Measurements from ENCODE around the gene S100P.
A peak's percentile ranks its signal among the peaks of the same experiment; 100 is the strongest.

S100P gene

DNA sequence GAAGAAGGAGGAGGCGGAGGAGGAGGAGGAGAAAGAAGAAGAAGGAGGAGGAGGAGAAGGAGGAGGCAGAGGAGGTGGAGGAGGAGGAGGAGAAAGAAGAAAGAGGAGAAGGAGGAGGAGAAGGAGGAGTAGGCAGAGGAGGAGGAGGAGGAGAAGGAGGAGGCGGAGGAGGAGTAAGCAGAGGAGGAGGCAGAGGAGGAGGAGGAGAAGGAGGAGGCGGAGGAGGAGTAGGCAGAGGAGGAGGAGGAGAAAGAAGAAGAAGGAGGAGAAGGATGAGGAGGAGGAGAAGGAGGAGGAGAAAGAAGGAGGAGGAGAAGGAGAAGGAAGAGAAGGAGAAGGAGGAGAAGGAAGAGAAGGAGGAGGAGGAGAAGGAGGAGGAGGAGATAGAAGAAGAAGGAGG lies 33.2 kb upstream of the S100P start:
- Histone ChIP-seq H3K27me3 (ENCODE audit: insufficient read depth, low read depth, severe bottlenecking) (peaks cover 8% of the 10 kb centered on the region), H3K36me3 (no peaks in the 10 kb centered on the region), H3K27ac (no peak overlapping the region), H3K9me3 (ENCODE audit: severe bottlenecking) (no peaks in the 10 kb centered on the region), H3K4me3 (ENCODE audit: low read depth, low read length) (no peak overlapping the region)
- TF ChIP-seq, protein P1, sequence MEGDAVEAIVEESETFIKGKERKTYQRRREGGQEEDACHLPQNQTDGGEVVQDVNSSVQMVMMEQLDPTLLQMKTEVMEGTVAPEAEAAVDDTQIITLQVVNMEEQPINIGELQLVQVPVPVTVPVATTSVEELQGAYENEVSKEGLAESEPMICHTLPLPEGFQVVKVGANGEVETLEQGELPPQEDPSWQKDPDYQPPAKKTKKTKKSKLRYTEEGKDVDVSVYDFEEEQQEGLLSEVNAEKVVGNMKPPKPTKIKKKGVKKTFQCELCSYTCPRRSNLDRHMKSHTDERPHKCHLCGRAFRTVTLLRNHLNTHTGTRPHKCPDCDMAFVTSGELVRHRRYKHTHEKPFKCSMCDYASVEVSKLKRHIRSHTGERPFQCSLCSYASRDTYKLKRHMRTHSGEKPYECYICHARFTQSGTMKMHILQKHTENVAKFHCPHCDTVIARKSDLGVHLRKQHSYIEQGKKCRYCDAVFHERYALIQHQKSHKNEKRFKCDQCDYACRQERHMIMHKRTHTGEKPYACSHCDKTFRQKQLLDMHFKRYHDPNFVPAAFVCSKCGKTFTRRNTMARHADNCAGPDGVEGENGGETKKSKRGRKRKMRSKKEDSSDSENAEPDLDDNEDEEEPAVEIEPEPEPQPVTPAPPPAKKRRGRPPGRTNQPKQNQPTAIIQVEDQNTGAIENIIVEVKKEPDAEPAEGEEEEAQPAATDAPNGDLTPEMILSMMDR (IDR thresholded peaks at IDR 0.05; ENCODE audit: low read depth, low read length): no peak
- no peak for DNase-seq

DNA sequence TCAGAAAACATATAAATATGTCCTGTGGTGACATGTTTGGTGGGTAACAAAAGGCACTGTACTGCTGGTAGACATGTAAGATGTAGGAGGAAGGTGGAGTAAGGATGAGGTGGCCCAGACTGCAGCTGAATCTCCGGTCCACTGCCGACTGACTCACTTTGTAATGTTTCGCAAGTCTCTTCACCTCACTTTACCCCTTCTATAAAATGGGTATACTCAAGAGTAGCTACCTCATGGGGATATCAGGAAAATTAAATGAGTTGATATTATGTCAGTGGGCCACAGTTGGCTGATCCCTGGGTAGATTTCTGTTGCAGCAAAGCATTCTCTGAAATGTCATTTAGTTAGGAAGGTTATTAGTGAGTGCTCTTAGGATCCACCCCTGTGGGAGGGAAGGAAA lies 31.1 kb upstream of the S100P start:
- H3K4me3 ChIP-seq (ENCODE audit: low read depth, low read length): no peak overlapping the region
- H3K9me3 ChIP-seq (ENCODE audit: severe bottlenecking): no peaks in the 10 kb centered on the region
- H3K27me3 ChIP-seq (ENCODE audit: insufficient read depth, low read depth, severe bottlenecking): peaks cover 8% of the 10 kb centered on the region
- H3K27ac ChIP-seq: no peak overlapping the region
- no peak for DNase-seq
- TF ChIP-seq, protein P1 (IDR thresholded peaks at IDR 0.05; ENCODE audit: low read depth, low read length): no peak
- no peaks in the 10 kb centered on the region for H3K36me3 ChIP-seq

DNA sequence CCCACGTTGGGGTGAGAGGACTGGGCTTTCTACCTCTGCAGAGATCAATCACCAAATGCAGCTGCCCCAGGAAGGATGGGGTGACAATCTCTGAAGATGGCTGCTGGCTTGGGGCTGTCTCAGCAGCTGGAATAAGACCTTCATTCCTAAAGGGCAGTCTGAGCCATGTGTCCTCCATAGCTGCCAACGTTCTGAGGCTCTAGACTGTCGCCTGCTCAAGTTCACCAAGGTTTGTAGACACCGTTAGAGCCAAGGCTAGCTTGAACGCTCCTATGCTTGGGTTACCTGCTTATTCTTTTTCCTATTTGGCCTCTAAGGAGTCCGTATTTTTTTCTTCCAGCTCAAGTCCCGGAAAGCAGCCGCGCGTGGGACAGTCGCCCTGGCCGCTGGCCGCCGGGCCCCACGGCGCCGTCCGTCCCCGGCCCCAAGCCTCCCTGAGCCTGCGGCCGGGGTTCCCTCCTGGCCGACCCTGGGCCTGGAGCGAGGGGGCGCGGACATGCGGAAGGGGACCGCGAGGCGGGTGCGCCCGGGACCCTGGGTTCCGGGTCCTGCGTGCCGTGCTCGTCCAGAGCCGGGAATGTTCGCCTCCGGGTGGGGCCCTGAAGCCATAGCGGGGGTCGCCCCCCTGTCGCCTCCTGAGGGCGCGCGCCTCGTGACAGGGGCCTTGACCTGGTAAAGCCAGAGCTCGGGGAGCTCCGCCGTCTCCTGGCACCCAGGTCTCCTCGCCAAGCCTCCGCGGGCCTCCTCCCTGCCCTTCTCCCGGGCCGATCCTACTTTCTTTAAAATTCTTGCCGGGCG lies 29.9 kb upstream of the S100P start:
- Histone ChIP-seq H3K27me3 (ENCODE audit: insufficient read depth, low read depth, severe bottlenecking) (peaks cover 8% of the 10 kb centered on the region), H3K36me3 (no peaks in the 10 kb centered on the region), H3K9me3 (ENCODE audit: severe bottlenecking) (no peaks in the 10 kb centered on the region), H3K4me3 (ENCODE audit: low read depth, low read length) (peak overlapping the region; percentile 26), H3K27ac (no peak overlapping the region)
- TF ChIP-seq, protein P1 (IDR thresholded peaks at IDR 0.05; ENCODE audit: low read depth, low read length): no peak
- no peak for DNase-seq

DNA sequence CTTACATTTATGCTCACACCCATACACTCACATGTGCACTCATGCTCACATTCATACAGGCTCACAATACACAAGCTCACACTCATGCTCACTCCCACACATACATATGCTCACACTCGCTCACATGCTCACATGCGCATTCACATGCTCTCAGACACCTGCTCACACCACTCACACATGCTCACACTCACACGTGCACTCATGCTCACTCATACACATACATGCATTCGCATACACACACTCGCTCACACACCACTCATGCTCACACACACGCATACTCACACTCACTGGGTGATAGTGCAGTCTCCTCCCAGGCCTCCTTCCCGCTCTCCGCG lies 28.4 kb upstream of the S100P start:
- Histone ChIP-seq H3K36me3 (no peaks in the 10 kb centered on the region), H3K4me3 (ENCODE audit: low read depth, low read length) (no peak overlapping the region), H3K9me3 (ENCODE audit: severe bottlenecking) (no peaks in the 10 kb centered on the region), H3K27me3 (ENCODE audit: insufficient read depth, low read depth, severe bottlenecking) (peaks cover 8% of the 10 kb centered on the region), H3K27ac (no peak overlapping the region)
- TF ChIP-seq, protein P1 (IDR thresholded peaks at IDR 0.05; ENCODE audit: low read depth, low read length): no peak
- no peak for DNase-seq

DNA sequence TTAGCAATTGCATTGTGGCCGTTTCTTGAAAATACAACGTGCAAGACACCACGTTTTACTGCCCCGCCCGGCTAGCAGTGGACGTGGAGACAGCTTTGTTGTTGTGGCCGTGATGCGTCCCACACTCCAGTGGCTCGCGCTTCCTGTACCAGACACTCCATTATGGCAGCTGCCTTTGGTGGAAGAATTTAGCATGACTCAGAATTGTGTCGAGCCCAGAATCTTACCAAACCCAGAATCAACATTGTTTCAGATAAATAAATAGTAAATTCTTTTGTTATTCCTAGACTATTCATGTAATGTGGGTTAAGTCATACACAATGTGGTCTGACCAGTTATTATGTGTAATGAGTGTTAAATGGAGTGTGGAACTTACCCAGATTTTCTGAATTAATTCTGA lies 25.3 kb upstream of the S100P start:
- no peak overlapping the region for H3K27ac ChIP-seq
- H3K36me3 ChIP-seq: peaks cover 4% of the 10 kb centered on the region; the same call in 1 of the 2 replicates
- H3K9me3 ChIP-seq (ENCODE audit: severe bottlenecking): peaks cover 2% of the 10 kb centered on the region
- no peak for DNase-seq
- TF ChIP-seq, protein P1 (IDR thresholded peaks at IDR 0.05; ENCODE audit: low read depth, low read length): no peak
- no peak overlapping the region for H3K4me3 ChIP-seq (ENCODE audit: low read depth, low read length)
- peaks cover 8% of the 10 kb centered on the region for H3K27me3 ChIP-seq (ENCODE audit: insufficient read depth, low read depth, severe bottlenecking)

DNA sequence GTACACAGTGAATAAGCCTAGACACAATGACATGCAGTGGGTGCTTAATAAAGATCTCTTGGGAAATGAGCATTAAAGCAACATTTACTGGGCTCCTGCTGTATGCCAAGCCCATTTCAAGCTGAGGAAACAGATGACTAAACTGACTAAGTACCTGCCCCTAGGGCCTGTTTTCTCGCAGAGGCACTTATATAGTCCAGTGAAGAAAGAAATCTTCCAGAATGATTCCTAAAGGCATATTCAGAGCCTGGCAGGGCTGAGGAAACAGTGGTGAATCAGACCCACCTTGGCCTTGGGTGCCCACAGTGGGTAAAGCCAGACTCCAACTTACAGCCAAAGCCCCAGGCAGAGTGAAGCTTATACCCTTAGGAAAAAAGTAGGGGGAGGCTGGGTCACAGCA lies 22.0 kb upstream of the S100P start:
- TF ChIP-seq, protein P1 (IDR thresholded peaks at IDR 0.05; ENCODE audit: low read depth, low read length): no peak
- DNase-seq: no peak
- H3K4me3 ChIP-seq (ENCODE audit: low read depth, low read length): no peak overlapping the region
- H3K27me3 ChIP-seq (ENCODE audit: insufficient read depth, low read depth, severe bottlenecking): no peaks in the 10 kb centered on the region
- H3K9me3 ChIP-seq (ENCODE audit: severe bottlenecking): peaks cover 2% of the 10 kb centered on the region
- H3K27ac ChIP-seq: no peak overlapping the region
- H3K36me3 ChIP-seq: peaks cover 20% of the 10 kb centered on the region
